Nephron (organoid): ENCODE results near the gene NUDT9.
"Not testable (repeated sequence)": the region's sequence is repeated elsewhere in the genome, so short reads cannot be mapped to it uniquely, and the experiment has no call there.

Experiments
- H3K27ac Mint-ChIP-seq, 3 experiments: 2 replicates each; pipeline ENCODE4 v1.8.0; 2020; ENCODE audit warnings: mixed read lengths in 3 of 3, mild to moderate bottlenecking in 2 of 3, moderate library complexity in 1 of 3
- H3K27me3 Mint-ChIP-seq: 2 replicates; pipeline ENCODE4 v1.8.0; 2021; ENCODE audit warnings: low read depth, mild to moderate bottlenecking, moderate library complexity, mixed read lengths
- H3K36me3 Mint-ChIP-seq: 2 replicates; pipeline ENCODE4 v1.8.0; 2020; ENCODE audit warnings: low read depth, mixed read lengths
- H3K4me1 Mint-ChIP-seq: 2 replicates; pipeline ENCODE4 v1.8.0; 2020; ENCODE audit warnings: mixed read lengths
- H3K4me3 Mint-ChIP-seq, 3 experiments: 2 replicates each; pipeline ENCODE4 v1.8.0; 2020; ENCODE audit warnings: mild to moderate bottlenecking in 3 of 3, mixed read lengths in 3 of 3, moderate library complexity in 2 of 3
- H3K9me3 Mint-ChIP-seq: 2 replicates; pipeline ENCODE4 v1.8.0; 2020; ENCODE audit warnings: mixed read lengths
- CTCF ChIP-seq, 3 experiments: fragments of 200-600 bp; sonication (generic); IDR thresholded peaks; one replicate each; pipeline ENCODE4 v1.5.0; 2021; ENCODE audit warnings: antibody characterized with exemption in 3 of 3; ENCODE audit not compliant: unreplicated experiment in 3 of 3

Gene NUDT9

GRCh38 chr4:87481377-87481776 lies 59.0 kb downstream of the NUDT9 start:
- no peak overlapping the region for H3K4me3 Mint-ChIP-seq
- no peaks in the 10 kb centered on the region for H3K27me3 Mint-ChIP-seq
- no peak for TF ChIP-seq CTCF (IDR thresholded peaks at IDR 0.05; ENCODE audit: unreplicated experiment in 3 of 3)
- H3K9me3 Mint-ChIP-seq = peaks cover 23% of the 10 kb centered on the region
- peaks cover 29% of the 10 kb centered on the region for H3K36me3 Mint-ChIP-seq
- H3K27ac Mint-ChIP-seq = no peak overlapping the region
- H3K4me1 Mint-ChIP-seq = no peaks in the 10 kb centered on the region

- peaks cover 46% of the 10 kb centered on the region for H3K36me3 Mint-ChIP-seq
- H3K4me1 Mint-ChIP-seq, H3K27me3 Mint-ChIP-seq, H3K4me3 Mint-ChIP-seq, H3K27ac Mint-ChIP-seq: not testable (repeated sequence)
- peaks cover 39% of the 10 kb centered on the region for H3K9me3 Mint-ChIP-seq
These were observed 60.9 kb downstream of the NUDT9 start for GRCh38 chr4:87483247-87483646.

GRCh38 chr4:87488666-87489065 lies 66.3 kb downstream of the NUDT9 start:
- H3K27me3 Mint-ChIP-seq, H3K4me1 Mint-ChIP-seq, H3K27ac Mint-ChIP-seq, H3K4me3 Mint-ChIP-seq: not testable (repeated sequence)
- Mint-ChIP-seq H3K36me3 (peaks cover 49% of the 10 kb centered on the region), H3K9me3 (peaks cover 47% of the 10 kb centered on the region)

GRCh38 chr4:87489678-87490077 lies 67.3 kb downstream of the NUDT9 start:
- Mint-ChIP-seq H3K4me1 (peaks cover 4% of the 10 kb centered on the region), H3K27me3 (no peaks in the 10 kb centered on the region), H3K27ac (no peak overlapping the region), H3K9me3 (peaks cover 39% of the 10 kb centered on the region), H3K36me3 (peaks cover 47% of the 10 kb centered on the region), H3K4me3 (no peak overlapping the region)
- no peak for TF ChIP-seq CTCF (IDR thresholded peaks at IDR 0.05; ENCODE audit: unreplicated experiment in 3 of 3)

- Mint-ChIP-seq H3K4me3 (no peak overlapping the region), H3K27me3 (no peaks in the 10 kb centered on the region), H3K27ac (no peak overlapping the region), H3K9me3 (peaks cover 32% of the 10 kb centered on the region), H3K36me3 (peaks cover 37% of the 10 kb centered on the region), H3K4me1 (peaks cover 4% of the 10 kb centered on the region)
- TF ChIP-seq CTCF (IDR thresholded peaks at IDR 0.05; ENCODE audit: unreplicated experiment in 3 of 3) = no peak
These were observed 68.4 kb downstream of the NUDT9 start for GRCh38 chr4:87490664-87491369.

- no peak for TF ChIP-seq CTCF (IDR thresholded peaks at IDR 0.05; ENCODE audit: unreplicated experiment in 3 of 3)
- Mint-ChIP-seq H3K27ac (no peak overlapping the region), H3K4me3 (no peak overlapping the region), H3K36me3 (peaks cover 32% of the 10 kb centered on the region), H3K4me1 (peaks cover 4% of the 10 kb centered on the region), H3K27me3 (no peaks in the 10 kb centered on the region), H3K9me3 (peaks cover 26% of the 10 kb centered on the region)
These were observed 69.1 kb downstream of the NUDT9 start for GRCh38 chr4:87491436-87491835.

- not testable (repeated sequence) for H3K4me3 Mint-ChIP-seq, H3K4me1 Mint-ChIP-seq, H3K27ac Mint-ChIP-seq, H3K27me3 Mint-ChIP-seq
- Mint-ChIP-seq H3K9me3 (peaks cover 23% of the 10 kb centered on the region), H3K36me3 (peaks cover 29% of the 10 kb centered on the region)
These were observed 69.5 kb downstream of the NUDT9 start for GRCh38 chr4:87491851-87492250.
